ENCODE measurements around the gene FGA. TPM values are rescaled to one million over a fixed set of nuclear protein-coding genes. Genes with fewer than 3 reads are reported as not detected.

Gene FGA
- total RNA-seq, 1 experiment from 2014 or later: 3.9 TPM

DNA sequence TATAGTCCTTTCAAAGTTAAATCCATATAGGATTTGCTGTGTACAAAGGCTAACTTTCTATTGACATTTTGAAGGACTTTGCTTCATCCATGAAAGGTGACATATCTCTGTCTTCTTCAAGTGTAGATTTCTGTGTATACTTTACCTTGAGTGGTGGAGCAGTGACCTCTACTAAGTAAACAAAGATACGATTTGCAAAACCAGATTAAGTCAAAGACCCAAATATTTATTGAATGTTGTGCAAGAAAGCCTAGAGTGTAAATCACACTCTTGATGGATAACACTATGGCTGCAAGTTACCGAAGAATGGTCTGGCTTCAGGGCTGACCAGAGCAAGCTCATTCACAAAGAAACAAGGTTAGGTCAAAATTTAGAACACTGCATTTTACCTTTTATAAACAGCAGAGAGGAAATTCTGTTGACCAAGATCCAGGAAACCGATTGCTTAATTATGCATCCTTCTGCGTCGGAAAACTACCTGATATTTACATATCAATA, 27.3 kb upstream of the FGA start:
- Histone ChIP-seq H3K9ac (ENCODE audit: low read length) (no peak overlapping the region), H2AFZ (ENCODE audit: low read depth, low read length, poor library complexity, severe bottlenecking) (no peak overlapping the region), H3K4me1 (ENCODE audit: control insufficient read depth in 1 of 2, insufficient read depth in 2 of 2, low read length in 2 of 2) (peaks cover 0 to 3% of the 10 kb centered on the region in 2 experiments; a peak in 1 of 4 replicates), H3K9me2 (ENCODE audit: insufficient read depth) (no peaks in the 10 kb centered on the region), H3K36me3 (ENCODE audit: control insufficient read depth in 1 of 2, insufficient read depth in 2 of 2, low read length in 2 of 2) (no peaks in the 10 kb centered on the region), H3K9me3 (ENCODE audit: control insufficient read depth in 1 of 2, insufficient read depth in 1 of 2, low read depth in 1 of 2, low read length in 2 of 2) (no peaks in the 10 kb centered on the region), H3K4me2 (ENCODE audit: low read length) (no peak overlapping the region), H3K27me3 (ENCODE audit: insufficient read depth, low read length) (no peaks in the 10 kb centered on the region), H3K79me2 (ENCODE audit: insufficient read depth, low read length) (no peaks in the 10 kb centered on the region), H3K27ac (ENCODE audit: low read depth, low read length) (no peak overlapping the region), H4K20me1 (ENCODE audit: insufficient read depth) (no peaks in the 10 kb centered on the region), H3K4me3 (replicated peaks in 1 of 2; ENCODE audit: low read depth in 1 of 2, low read length in 2 of 2) (no peak overlapping the region)
- TF ChIP-seq ZBTB33 (IDR thresholded peaks at IDR 0.05; ENCODE audit: extremely low read depth, insufficient replicate concordance, low read length) (no peak), YY1 (IDR thresholded peaks at IDR 0.05; ENCODE audit: extremely low read depth, insufficient replicate concordance, low read depth, low read length) (no peak), REST (IDR thresholded peaks at IDR 0.05; ENCODE audit: low read depth) (no peak), ELF1 (IDR thresholded peaks at IDR 0.05; ENCODE audit: borderline replicate concordance, low read depth) (no peak), ZFX (IDR thresholded peaks at IDR 0.05) (no peak), EZH2phosphoT487 (IDR thresholded peaks at IDR 0.05; ENCODE audit: borderline replicate concordance) (no peak), SP1 (IDR thresholded peaks at IDR 0.05; ENCODE audit: low read depth) (no peak), POLR2A (IDR thresholded peaks at IDR 0.05; ENCODE audit: borderline replicate concordance, extremely low read depth, insufficient read depth, insufficient read length) (no peak), ZNF274 (IDR thresholded peaks at IDR 0.05; ENCODE audit: low read depth, low read length) (no peak), EGR1 (IDR thresholded peaks at IDR 0.05; ENCODE audit: low read depth) (no peak)
- TF ChIP-seq, protein P1, sequence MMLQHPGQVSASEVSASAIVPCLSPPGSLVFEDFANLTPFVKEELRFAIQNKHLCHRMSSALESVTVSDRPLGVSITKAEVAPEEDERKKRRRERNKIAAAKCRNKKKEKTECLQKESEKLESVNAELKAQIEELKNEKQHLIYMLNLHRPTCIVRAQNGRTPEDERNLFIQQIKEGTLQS (IDR thresholded peaks at IDR 0.05): no peak
- no TSS peak for BruUV-seq (replicated peaks)
- ATAC-seq (no peak), DNase-seq (ENCODE audit: low read depth, low spot score) (no peak)
- intact Hi-C loops (cut with micrococcal nuclease): loop anchor here (1.0 to 10.0 kb wide), 3 partner anchors 59 to 843 kb away; no protein-coding TSS in a partner anchor
- ChIA-PET CTCF (interaction anchor here (1.2 to 9.5 kb wide), 11 partner anchors 15 to 289 kb away, joined by 4 to 175 read pairs (median 7); partner anchors contain the start of genes FGB and PLRG1), POLR2A (no interaction called here), RAD21 (ENCODE audit: low non-redundant PET in 1 of 2, low total read pairs in 2 of 2, uncharacterized antibody in 2 of 2, unreplicated experiment in 2 of 2) (interaction anchor here in 1 of 2 experiments (2.5 kb wide), 1 partner anchor 59 kb away, joined by 16 read pairs; no protein-coding TSS in a partner anchor)
